Activated CD4-positive, CD25-positive, alpha-beta regulatory T cell treated with anti-CD3 and anti-CD28 coated beads, Interleukin-2, amount 50 U/mL, for 72 hours (primary cell): ENCODE results near the gene MEGF8.

Source experiments
- DNase-seq: peaks from one replicate; pipeline ENCODE4 v3.0.0; 2021

The MEGF8 gene, protein sequence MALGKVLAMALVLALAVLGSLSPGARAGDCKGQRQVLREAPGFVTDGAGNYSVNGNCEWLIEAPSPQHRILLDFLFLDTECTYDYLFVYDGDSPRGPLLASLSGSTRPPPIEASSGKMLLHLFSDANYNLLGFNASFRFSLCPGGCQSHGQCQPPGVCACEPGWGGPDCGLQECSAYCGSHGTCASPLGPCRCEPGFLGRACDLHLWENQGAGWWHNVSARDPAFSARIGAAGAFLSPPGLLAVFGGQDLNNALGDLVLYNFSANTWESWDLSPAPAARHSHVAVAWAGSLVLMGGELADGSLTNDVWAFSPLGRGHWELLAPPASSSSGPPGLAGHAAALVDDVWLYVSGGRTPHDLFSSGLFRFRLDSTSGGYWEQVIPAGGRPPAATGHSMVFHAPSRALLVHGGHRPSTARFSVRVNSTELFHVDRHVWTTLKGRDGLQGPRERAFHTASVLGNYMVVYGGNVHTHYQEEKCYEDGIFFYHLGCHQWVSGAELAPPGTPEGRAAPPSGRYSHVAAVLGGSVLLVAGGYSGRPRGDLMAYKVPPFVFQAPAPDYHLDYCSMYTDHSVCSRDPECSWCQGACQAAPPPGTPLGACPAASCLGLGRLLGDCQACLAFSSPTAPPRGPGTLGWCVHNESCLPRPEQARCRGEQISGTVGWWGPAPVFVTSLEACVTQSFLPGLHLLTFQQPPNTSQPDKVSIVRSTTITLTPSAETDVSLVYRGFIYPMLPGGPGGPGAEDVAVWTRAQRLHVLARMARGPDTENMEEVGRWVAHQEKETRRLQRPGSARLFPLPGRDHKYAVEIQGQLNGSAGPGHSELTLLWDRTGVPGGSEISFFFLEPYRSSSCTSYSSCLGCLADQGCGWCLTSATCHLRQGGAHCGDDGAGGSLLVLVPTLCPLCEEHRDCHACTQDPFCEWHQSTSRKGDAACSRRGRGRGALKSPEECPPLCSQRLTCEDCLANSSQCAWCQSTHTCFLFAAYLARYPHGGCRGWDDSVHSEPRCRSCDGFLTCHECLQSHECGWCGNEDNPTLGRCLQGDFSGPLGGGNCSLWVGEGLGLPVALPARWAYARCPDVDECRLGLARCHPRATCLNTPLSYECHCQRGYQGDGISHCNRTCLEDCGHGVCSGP (N-terminal part only)

DNA sequence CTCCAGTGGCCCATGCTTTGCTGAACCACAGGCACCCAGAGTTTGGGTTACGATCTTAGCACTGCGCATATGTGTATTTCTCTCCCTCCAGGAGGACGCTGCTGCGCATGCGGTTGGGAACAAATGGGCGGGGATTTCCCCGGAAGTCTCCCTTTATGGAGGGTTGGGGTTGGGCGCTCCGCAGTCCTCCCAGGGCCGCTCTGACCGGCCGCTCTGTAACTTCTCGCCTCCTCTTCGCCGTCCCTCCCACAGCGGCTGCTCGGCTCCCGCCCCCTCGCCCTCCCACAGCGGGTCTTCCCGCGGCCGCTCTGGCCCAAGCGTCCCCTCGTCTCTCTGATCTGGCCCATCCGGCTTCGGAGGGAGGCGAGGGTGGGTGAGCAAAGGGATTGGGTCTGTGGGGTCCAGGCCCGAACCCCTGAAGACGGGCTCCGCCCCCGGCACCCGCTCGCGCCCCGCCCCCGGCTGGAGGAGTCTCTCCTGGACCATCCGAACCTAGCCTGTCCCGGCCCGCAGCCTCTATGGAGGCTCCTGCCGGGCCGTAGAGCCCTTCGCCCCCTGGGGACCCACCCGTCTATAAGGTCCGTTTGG lies at the start of gene MEGF8:
Gene MEGF8, plus strand, starts transcription at position 328 of the 588 bp plus-strand sequence. CDS start 609 bp downstream, outside the sequence.
- peak; percentile 96 for DNase-seq

DNA sequence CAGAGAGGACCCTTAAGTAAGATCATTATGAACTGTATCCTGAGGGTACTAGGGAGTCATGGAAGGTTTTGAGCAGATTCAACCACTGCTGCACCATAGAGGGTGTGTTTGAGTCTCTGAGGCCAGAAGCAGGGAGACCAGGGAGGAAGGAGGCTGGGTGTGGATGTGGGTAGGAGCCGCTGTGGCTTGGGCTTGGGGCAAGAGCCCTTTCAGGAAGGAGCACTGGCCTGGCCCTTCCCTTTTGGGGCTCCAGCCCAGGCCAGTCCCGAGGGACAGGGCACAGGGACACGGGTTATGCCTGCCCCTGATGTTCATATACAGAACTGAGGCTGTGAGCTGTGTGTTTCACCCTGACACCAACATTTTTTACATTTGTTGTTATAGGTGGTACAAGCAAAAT lies 49.2 kb upstream of the MEGF8 start:
- no peak for DNase-seq

DNA sequence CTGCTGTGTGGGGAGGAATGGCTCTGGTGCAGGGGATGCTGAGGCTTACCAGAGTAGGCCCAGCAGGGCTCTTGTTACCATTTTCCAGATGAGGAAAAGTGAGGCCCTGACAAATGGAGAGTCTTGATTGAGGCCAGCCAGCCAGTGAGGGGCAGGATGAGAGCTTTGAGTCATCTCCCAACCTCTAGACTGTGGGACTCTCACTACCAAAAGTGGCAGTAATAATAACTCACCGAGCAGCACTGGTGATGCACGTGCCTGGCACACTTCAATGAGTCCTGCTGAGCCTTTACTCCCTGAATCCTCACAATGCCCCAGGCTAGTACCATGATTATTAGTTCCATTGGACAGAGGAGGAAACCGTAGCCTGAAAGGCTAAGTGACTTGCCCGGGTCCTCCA lies 48.6 kb upstream of the MEGF8 start:
- DNase-seq = no peak

DNA sequence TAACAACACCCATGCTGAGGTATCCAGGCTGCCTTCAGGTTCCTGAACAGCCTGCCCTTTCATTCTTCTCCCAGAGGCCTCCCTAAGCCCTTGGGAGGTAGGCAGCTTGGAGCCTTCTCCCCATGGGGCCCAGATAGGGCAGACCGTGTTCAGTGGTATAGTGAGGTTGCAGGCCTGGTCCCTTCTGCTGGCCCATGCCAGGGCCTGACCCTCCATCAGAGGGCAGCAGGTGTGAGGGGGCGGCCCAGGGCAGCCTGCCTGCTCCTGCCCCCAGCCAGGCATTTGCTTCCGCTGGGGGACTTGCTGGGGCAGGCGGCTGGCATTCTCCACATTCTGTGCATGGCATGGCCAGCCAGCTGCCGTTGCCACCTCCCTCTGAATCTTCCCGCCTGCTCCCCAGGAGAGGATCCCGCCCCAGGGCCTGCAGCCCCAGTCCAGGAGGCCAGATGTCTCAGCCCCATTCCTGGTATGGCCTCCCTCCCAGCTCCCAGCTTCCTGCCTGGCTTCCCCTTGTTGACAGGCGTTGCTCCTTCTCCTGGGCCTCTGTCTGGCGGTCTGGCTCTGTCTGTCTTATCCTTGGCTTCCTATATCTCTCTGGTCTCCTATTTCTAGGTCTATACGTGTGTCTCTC lies 47.5 kb upstream of the MEGF8 start:
- DNase-seq = no peak

DNA sequence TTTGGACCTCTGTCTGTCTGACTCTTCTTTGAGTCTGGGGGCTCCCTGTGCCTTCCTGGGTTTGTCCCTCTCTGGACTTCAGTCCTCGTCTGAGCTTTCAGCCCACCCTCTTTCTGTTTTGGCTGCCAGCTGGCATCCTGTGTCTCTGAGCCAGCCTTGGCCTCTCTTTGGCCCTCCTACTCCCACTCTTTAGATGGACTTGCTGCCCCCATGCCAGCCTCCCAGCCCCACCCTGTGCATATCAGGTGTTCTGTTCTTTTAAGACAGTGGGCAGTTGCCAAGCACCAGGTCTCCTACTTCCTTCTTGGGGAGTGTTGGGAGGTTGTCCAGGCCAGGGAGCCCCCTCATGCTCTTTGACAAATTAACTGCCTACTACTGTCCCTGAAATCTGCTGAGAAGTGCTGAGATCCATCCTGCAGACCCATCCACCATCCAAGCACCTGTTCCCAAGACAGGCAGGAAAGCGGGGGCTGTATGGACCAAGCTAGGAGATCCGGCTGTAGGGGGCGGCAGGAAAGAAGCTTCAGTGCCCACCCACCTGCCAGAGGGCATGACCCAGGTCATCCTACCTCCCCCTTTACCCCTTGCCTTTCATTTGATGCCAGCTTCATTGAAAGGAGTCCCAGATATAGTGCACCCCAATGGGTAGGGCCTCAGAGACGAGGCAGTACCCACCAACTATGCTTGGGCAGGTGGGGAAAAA lies 46.8 kb upstream of the MEGF8 start:
- no peak for DNase-seq

DNA sequence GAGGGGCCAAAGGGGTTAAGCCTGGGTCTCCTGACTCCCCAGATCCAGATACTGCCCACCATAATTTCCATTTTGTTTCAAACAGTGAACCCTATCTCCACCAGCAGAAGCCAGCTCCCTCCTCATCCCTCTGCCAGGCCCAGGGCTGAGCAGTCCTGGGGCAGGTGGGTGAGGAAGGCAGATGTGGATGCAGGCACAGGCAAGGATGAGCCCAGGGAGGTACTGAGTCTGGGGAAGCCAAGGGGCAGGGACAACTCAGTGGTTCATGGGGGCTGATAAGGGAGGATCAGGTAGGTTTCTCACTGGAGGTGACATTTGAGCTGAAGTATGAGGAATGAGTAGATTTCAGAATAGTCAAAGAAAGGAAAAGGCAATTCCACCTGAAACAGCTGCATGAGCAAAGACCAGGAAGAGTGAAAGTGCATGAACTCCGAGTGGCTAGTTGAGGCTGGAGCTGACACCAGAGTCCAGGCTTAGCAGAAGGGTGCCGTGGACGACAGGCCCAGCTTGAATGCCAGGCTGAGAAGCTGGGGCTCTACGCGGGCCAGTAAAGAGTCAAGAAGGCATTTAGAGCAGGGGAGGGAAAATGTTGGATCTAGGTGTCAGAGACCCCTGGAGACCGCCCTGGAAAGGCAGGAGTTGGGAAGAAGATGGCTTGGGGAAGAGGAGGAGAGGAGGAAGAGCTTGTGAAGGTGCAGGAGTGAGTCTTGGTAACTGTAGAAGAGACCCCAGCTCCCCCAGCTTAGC lies 46.1 kb upstream of the MEGF8 start:
- no peak for DNase-seq

DNA sequence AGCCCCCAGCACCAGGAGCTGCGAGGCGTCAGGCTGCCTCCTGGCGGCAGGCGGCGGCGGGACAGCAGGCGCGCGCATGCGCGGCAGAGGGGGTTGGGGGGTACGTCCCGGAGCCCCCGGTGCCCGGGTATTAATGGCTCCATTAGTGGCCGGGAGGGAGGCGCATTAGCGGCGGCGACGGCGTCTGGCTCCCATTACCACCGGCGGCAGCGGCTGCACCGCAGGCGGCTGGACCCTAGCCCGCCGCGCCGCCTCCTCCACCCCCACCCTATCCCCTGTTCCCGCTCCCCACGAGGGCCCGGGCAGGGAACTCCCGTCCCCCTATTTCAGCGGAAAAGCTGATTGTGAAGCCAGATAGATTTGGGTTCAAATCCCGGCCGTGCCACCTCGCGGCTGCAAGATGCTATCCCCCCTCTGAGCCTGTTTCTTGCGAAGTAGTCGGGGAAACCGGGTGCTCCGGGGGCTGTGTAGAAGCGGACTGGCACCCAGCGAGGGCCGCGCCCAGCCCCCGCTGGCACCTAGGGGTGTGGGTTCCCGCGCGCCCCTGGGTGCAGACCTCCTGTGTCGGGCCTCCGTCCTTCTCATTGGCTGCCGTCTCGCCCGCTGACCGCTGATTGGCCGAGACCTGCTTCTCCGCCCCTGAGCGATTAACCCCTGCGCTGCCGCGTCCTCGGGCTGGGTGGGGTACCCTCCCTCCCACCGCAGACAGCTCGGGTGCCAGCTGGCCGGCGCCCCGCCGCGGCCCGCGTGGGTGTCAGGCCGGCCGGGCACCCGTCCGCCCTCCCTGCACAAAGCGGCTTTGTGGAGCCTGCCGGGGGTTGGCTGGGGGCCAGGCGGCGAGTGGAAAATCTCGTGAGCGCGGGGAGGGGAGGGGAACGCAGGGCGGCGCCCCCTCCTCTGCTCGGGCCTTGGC lies 45.3 kb upstream of the MEGF8 start:
- DNase-seq = peak; percentile 79

DNA sequence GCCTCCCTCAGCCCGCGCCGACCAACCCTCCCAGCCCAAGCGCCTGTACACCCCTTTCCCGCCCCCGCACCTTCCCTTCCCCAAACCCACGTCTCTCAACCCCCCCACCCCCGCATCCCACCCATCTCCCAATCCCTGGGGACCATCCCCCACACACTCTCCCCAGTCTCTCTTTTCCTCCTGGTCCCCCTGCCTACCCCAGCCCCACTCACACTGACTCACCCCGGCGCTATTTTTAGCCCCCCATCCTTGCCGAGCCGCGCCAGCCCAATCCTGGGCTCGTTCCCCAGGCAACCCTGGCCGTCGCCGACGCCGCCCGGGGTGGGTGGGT lies 44.7 kb upstream of the MEGF8 start:
- DNase-seq = no peak

DNA sequence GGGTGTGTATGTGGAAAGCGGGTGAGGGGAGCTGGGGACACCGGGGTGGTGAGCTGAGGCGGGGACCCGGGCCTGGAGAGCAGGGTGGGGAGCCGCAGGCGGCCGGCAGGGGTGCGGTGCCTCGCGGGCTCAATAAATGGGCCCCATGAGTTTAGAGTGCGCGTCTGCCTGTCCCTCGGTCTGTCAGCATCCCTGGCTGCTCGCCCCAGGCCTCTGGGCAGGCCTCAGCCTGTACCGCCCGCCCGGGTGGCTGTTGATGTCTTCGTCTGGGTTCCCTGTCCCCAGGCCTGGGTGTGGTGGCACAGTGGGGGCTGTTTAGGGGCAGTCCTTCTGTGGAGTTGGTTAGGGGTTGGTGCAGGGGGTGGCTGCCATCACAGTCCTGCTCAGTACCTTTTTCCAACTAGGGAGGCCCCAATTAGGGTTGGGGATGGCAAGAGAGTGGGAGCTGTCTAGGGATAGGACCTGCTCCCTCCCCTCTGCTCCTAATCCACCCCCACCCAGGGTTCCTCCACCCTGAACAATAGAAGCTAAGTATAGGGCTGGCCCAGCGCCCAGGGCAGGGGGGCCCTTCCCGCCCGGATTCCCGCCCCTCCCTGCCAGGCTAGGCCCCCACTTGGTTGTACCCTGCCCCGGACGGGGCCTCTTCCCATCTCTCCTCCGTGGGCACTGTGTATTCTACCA lies 44.1 kb upstream of the MEGF8 start:
- no peak for DNase-seq

DNA sequence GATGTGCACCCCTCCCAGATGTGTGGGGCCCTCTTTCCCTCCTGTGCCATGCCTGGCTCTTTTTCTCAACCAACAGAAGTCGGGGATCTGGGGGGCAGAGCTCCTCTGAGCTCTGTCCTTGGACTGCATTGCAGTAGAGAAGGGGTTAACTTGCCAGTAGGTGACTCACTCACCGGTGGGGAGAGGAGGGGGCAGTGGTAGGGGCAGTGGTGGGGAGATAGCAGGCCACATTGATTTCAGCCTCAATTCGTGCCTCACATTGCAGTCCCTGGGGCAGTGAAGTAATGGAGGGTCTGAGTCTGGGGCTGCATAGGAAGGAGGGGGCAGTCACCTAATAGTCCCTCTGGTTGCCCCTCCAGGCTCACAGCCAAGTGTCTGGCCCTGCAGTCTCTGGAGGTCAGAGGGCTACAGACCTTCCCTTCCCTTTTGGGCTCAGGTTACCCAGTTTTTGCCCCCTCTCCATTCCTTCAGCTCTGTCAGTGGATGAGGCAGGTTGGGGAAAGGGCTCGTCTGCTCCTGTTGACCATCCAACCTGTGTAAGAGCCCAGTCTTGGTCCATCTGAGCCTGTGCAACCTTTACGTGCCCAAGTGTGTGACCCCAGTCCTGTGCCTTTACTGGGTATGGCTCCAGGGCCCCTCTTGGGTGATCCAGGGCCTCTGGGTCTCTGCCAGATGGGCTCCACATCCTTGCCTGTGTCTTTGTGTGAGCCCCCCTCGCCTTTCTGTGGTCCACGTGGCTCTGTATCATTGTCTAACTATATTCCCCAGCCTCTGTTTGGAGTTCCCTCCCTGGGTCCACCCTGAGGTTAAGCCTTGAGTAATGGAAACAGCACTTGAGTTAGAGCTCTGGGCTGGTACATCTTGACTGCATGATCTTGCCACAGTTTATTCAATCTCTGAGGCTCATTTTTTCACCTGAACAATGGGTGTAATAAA lies 43.3 kb upstream of the MEGF8 start:
- DNase-seq = no peak

DNA sequence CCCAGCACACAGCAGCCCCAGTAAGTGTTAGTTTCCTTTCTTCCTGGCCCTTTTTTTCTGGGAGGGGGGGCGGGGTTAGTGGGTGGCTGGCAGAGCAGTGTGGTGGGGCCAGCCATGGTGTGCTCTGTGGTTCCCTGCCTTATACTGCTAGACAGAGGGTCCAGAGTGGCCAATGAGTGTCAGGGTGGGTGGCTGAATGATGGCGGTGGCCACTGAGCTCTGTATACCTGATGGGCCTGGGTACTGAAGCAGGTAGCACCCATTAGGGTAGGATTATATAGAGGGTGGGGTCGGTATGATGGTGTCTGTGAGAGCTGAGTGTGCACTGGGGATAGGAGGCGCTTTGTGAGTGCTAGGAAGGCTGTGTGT lies 42.6 kb upstream of the MEGF8 start:
- DNase-seq = no peak

DNA sequence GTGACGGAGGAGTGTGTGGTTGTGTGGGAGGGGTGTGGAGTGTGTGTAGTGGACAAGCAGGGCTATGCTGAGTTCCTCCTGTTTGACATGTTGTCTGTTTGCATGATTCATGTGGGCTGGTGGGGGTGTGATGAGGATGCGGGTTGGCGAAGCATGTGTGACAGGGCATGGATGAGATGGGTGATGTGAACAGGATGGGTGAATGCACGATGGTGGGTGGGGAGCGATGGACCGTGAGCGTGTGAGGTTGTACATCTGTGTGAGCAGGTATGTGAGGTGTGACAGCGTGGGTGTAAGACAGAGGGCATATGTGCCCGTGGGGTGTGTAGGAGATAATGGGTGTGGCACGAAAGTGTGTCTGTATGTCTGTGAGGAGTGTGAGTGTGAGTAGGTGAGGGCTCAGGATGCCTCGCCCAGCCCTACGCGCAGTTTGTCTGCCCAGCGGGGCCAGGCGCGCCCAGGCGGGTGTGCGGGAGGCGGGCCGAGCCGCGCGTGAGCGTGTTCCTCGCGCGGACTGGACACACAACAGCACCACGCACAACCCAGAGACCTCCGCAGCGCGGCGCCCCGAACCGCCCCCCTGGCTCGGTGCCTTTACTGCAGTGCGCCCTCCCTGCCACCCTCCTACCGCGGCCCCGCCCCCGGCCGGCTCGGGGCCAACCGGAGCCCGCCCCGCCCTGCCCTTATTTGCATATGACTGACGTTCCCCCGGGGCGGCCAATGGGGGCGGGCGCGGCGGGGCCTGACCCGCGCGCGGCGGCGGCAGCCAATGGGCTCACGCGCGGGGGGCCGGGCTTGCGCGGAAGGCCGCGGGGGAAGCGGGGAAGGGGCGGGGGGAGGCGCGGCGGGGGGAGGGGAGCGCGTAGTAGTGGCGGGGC lies 42.0 kb upstream of the MEGF8 start:
- peak; percentile 91 for DNase-seq

DNA sequence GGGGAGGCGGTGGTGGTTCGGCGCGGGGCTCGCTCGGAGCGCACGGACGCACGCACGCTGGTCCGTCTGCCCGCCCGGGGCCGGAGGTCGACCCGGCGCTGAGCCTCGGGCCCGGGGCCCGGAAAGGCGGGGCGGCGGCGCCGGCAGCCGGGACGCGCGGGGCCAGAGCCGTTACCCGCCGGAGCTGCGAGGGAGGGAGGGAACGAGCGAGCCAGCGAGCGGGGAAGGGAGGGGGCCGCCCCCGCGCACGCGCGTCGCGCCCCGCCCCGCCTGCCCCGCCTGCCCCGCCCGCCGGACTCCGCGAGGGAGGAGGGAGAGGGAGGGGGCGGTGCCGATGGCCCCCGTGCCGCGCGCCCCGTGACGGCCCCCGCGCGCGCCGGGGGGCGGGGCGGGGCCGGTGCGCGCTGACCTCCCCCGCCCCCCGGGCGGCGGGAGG lies 41.4 kb upstream of the MEGF8 start:
- DNase-seq = peak; percentile 84

DNA sequence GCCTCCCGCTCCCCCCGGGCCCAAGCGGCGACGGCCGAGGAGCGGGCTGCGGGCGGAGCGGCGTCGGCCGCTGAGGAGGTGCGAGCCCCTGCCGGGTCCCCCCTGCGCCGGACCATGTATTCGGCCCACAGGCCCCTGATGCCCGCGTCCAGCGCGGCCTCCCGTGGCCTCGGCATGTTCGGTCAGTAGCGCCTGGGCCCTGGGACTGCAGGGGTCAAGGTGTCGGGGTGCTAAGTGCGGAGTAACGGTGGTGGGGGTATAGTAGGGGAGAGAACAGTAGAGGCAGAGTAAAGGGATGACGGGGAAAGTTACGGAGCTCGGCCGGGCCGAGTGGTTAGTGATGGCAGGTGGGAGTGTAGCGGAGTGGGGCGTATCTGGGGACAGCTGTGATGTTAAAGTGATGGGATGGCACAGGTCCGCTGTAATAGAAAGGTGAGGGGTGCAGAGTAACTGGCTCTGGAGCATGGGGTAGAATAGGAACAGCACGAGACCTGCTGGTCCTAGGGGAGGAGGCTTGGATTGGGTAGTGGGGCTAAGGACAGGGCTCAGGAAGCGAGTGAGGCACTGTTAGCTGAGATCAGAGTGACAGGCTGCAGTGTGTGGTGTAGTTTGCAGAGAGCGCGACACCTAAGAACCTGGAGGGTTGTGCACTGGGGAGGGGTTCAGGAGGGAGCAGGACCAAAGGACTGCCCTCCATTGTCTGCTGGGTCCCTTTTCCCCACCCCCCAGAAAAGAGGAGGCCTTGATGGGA lies 40.7 kb upstream of the MEGF8 start:
- no peak for DNase-seq

DNA sequence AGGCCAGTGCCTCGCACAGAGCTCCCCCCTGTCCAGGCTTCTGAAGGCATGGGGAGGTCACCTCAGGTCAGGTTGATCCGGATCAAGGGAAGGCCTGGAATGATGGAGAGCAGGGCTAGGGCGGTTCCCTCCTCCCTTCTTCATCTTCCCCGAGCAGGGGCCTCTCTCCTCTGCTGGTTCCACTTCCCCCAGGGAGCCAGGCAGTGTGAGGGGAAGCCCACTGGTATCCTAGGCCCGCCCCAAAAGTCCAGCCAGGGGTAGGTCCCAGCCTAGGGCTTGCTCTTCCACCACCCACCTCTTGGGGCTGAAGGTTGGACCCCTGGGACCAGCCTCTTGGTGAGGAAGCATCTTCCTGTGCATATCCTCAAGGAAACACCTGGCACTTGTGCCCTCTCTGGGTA lies 39.9 kb upstream of the MEGF8 start:
- no peak for DNase-seq

DNA sequence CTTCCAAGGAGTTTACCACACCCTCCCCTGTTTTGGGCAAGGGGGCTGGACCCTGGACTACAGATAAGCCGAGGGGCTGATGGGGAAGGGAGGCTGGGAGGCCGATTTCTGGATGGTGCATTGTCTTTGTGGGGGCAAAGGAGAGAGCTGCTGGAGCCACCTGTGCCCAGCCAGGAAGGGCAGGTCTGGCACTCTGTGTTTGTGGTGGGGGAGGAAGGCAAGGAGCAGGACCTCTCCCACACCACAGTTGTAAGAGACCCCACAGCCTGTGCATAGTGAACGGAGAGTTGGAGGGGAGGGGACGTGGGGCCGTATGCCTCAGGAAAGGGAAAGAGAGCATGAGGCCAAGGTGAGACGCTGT lies 39.5 kb upstream of the MEGF8 start:
- no peak for DNase-seq
